H1 (cell line): ENCODE data around the gene RMRP. TPM values are rescaled to one million over a fixed set of nuclear protein-coding genes. Genes with fewer than 3 reads are reported as not detected.

Experiments used
- CTCF ChIA-PET: fragments of 300-600 bp; sonication (Branson Sonifier 250); formaldehyde crosslinking; loops from one replicate; lab custom pipeline; 2021; ENCODE audit not compliant: partially characterized antibody; lab: Charles Lee
- POLR2A ChIA-PET: fragments of 300-600 bp; sonication (Branson Sonifier 250); formaldehyde crosslinking; loops from one replicate; lab custom pipeline; 2021; ENCODE audit warnings: inconsistent platforms; ENCODE audit not compliant: partially characterized antibody; lab: Charles Lee
- DNase-seq, 2 experiments: peaks; one replicate each; pipeline versions ENCODE4 v3.0.0 to v3.0.0-alpha.2; 2010 to 2022; ENCODE audit warnings: low spot score in 2 of 2, low read depth in 1 of 2, mixed read lengths in 1 of 2
- FAIRE-seq: peaks from 2 replicates; lab custom pipeline; 2011; peaks lifted over from hg19 to GRCh38; lab: Jason Lieb, UNC
- H2AFZ ChIP-seq: 2 replicates; pipeline ENCODE4 v1.8.1; 2012; ENCODE audit warnings: low read length, inconsistent platforms
- H2AK5ac ChIP-seq: 2 replicates; pipeline ENCODE4 v1.6.1; 2013; ENCODE audit warnings: low read depth, low read length
- H2BK120ac ChIP-seq: replicated peaks from 2 replicates; pipeline ENCODE3; 2013; ENCODE audit warnings: low read depth, low read length, inconsistent platforms
- H2BK12ac ChIP-seq: 2 replicates; pipeline ENCODE4 v1.6.1; 2013; ENCODE audit warnings: low read depth, low read length
- H2BK15ac ChIP-seq: 2 replicates; pipeline ENCODE4 v1.6.1; 2013; ENCODE audit warnings: low read length
- H2BK20ac ChIP-seq: 2 replicates; pipeline ENCODE4 v1.6.1; 2013; ENCODE audit warnings: low read length
- H2BK5ac ChIP-seq: 2 replicates; pipeline ENCODE4 v1.6.1; 2013; ENCODE audit warnings: low read depth, low read length
- H3K14ac ChIP-seq: 2 replicates; pipeline ENCODE4 v1.6.1; 2013; ENCODE audit warnings: inconsistent platforms; ENCODE audit not compliant: insufficient read length
- H3K18ac ChIP-seq: 2 replicates; pipeline ENCODE4 v1.6.1; 2013; ENCODE audit warnings: low read length; ENCODE audit errors: extremely low read depth
- H3K23ac ChIP-seq: 2 replicates; pipeline ENCODE4 v1.6.1; 2013; ENCODE audit warnings: inconsistent platforms; ENCODE audit not compliant: insufficient read length
- H3K23me2 ChIP-seq: 2 replicates; pipeline ENCODE4 v1.6.1; 2013; ENCODE audit warnings: low read depth, low read length
- H3K27ac ChIP-seq: 2 replicates; pipeline ENCODE4 v1.6.1; 2011; ENCODE audit warnings: low read depth, low read length, inconsistent platforms
- H3K27me3 ChIP-seq, 4 experiments: replicated peaks in 1 of 4; 1 replicate in 1 of 4; 2 replicates in 3 of 4; pipeline versions ENCODE4 v1.6.1 to v1.8.1; 2011 to 2013; ENCODE audit warnings: low read length in 3 of 4, mild to moderate bottlenecking in 3 of 4, inconsistent platforms in 2 of 4, mixed read lengths in 2 of 4, moderate library complexity in 1 of 4; ENCODE audit not compliant: control insufficient read depth in 3 of 4, insufficient read depth in 3 of 4; ENCODE audit errors: extremely low read depth in 1 of 4
- H3K36me3 ChIP-seq, 4 experiments: 2 replicates each; pipeline versions ENCODE4 v1.6.1 to v1.8.1; 2011 to 2013; ENCODE audit warnings: mild to moderate bottlenecking in 4 of 4, low read length in 3 of 4, moderate library complexity in 2 of 4, control low read depth in 1 of 4, inconsistent platforms in 1 of 4; ENCODE audit not compliant: insufficient read depth in 4 of 4, control insufficient read depth in 2 of 4
- H3K4ac ChIP-seq: replicated peaks from 2 replicates; pipeline ENCODE3; 2013; ENCODE audit warnings: low read length, low read depth, mixed read lengths, inconsistent platforms; ENCODE audit not compliant: insufficient read length
- H3K4me1 ChIP-seq, 4 experiments: replicated peaks in 1 of 4; 1 replicate in 1 of 4; 2 replicates in 3 of 4; pipeline versions ENCODE4 v1.6.1 to v1.8.1; 2011 to 2013; ENCODE audit warnings: low read length in 3 of 4, inconsistent platforms in 2 of 4, mixed read lengths in 1 of 4; ENCODE audit not compliant: insufficient read depth in 4 of 4, control insufficient read depth in 3 of 4
- H3K4me2 ChIP-seq, 2 experiments: 2 replicates each; pipeline versions ENCODE4 v1.6.1 to v1.8.1; 2011 to 2013; ENCODE audit warnings: low read depth in 2 of 2, low read length in 2 of 2, control low read depth in 1 of 2, inconsistent platforms in 1 of 2, mild to moderate bottlenecking in 1 of 2; ENCODE audit not compliant: insufficient read depth in 1 of 2
- H3K4me3 ChIP-seq, 4 experiments: fragments of 200-600, 300-600 bp in 1 of 4; sonication (generic), shearing (Covaris generic), sonication (Bioruptor Twin) in 1 of 4; 2 replicates each; pipeline versions ENCODE4 v1.5.1 to v1.8.1; 2011 to 2016; ENCODE audit warnings: low read length in 4 of 4, low read depth in 3 of 4, control low read depth in 2 of 4, inconsistent platforms in 2 of 4, mild to moderate bottlenecking in 2 of 4, mixed read lengths in 1 of 4, moderate library complexity in 1 of 4; ENCODE audit not compliant: insufficient read depth in 2 of 4; ENCODE audit errors: extremely low read depth in 1 of 4
- H3K56ac ChIP-seq: replicated peaks from 2 replicates; pipeline ENCODE3; 2013; ENCODE audit warnings: low read depth, mild to moderate bottlenecking, mixed read lengths, low read length, inconsistent platforms; ENCODE audit not compliant: insufficient read length
- H3K79me1 ChIP-seq: 2 replicates; pipeline ENCODE4 v1.6.1; 2013; ENCODE audit warnings: low read depth, low read length, control low read depth
- H3K79me2 ChIP-seq, 2 experiments: 2 replicates each; pipeline versions ENCODE4 v1.6.1 to v1.8.1; 2012 to 2013; ENCODE audit warnings: low read length in 2 of 2, mild to moderate bottlenecking in 2 of 2, inconsistent platforms in 1 of 2; ENCODE audit not compliant: insufficient read depth in 2 of 2, control insufficient read depth in 1 of 2
- H3K9ac ChIP-seq, 4 experiments: replicated peaks in 1 of 4; 1 replicate in 1 of 4; 2 replicates in 3 of 4; pipeline versions ENCODE4 v1.6.1 to v1.8.1; 2011 to 2013; ENCODE audit warnings: low read depth in 3 of 4, low read length in 3 of 4, control low read depth in 2 of 4, mild to moderate bottlenecking in 2 of 4, moderate library complexity in 2 of 4, inconsistent platforms in 1 of 4; ENCODE audit errors: extremely low read depth in 1 of 4
- H3K9me3 ChIP-seq, 2 experiments: 2 replicates each; pipeline versions ENCODE4 v1.6.1 to v1.8.1; 2012 to 2013; ENCODE audit warnings: mild to moderate bottlenecking in 2 of 2, moderate library complexity in 2 of 2, control low read depth in 1 of 2, inconsistent platforms in 1 of 2, low read depth in 1 of 2, low read length in 1 of 2, mixed read lengths in 1 of 2; ENCODE audit not compliant: insufficient read depth in 2 of 2
- H4K20me1 ChIP-seq, 2 experiments: replicated peaks in 1 of 2; 2 replicates each; pipeline versions ENCODE3 to v1.8.1; 2011 to 2013; ENCODE audit warnings: inconsistent platforms in 2 of 2, low read length in 2 of 2, mild to moderate bottlenecking in 1 of 2; ENCODE audit not compliant: insufficient read depth in 2 of 2, control insufficient read depth in 1 of 2
- H4K5ac ChIP-seq: 2 replicates; pipeline ENCODE4 v1.6.1; 2013; ENCODE audit warnings: low read length, low read depth, mixed read lengths, inconsistent platforms; ENCODE audit not compliant: insufficient read length
- H4K8ac ChIP-seq: 2 replicates; pipeline ENCODE4 v1.8.0; 2013; ENCODE audit warnings: mild to moderate bottlenecking, moderate library complexity, low read length, inconsistent platforms; ENCODE audit not compliant: insufficient read depth; ENCODE audit errors: extremely low read depth
- H4K91ac ChIP-seq: replicated peaks from 2 replicates; pipeline ENCODE3; 2013; ENCODE audit warnings: low read length, mixed read lengths, inconsistent platforms; ENCODE audit not compliant: insufficient read length
- GTF2F1 ChIP-seq: IDR thresholded peaks from 2 replicates; pipeline ENCODE4 v1.6.1; 2012; ENCODE audit warnings: low read depth, low read length, improper control_type of control experiment, borderline replicate concordance
- JUN ChIP-seq: IDR thresholded peaks from 2 replicates; pipeline ENCODE4 v1.6.1; 2011; ENCODE audit warnings: low read depth, mild to moderate bottlenecking, improper control_type of control experiment, low read length
- MAX ChIP-seq: IDR thresholded peaks from 2 replicates; pipeline ENCODE4 v1.6.1; 2012; ENCODE audit warnings: inconsistent platforms
- TAF1 ChIP-seq: IDR thresholded peaks from 2 replicates; pipeline ENCODE4 v1.6.1; 2011; ENCODE audit warnings: mild to moderate bottlenecking, low read depth, low read length
- WGBS, 2 experiments: shearing (Covaris generic) in 1 of 2; methylation state at CpG; one replicate each; pipeline versions ENCODE4 v1.1.6 to v1.1.7; 2013 to 2015; ENCODE audit warnings: low lambda C conversion rate in 2 of 2, mixed read lengths in 2 of 2, inconsistent platforms in 1 of 2, low coverage in 1 of 2, missing lambda C conversion rate in 1 of 2; ENCODE audit not compliant: insufficient replicate concordance in 2 of 2, insufficient coverage in 1 of 2, insufficient read length in 1 of 2; ENCODE audit errors: extremely low coverage in 1 of 2, missing lambda C conversion rate in 1 of 2; 5-methylcytosine and 5-hydroxymethylcytosine counted together
- polyA plus RNA-seq, 7 experiments: library from polyadenylated mRNA; depleted of rRNA in 3 of 7; stranded (reverse) in 5 of 7; unstranded in 2 of 7; fragments of >200 nt in 5 of 7; fragments of 200-250 nt in 2 of 7; gene quantifications; 1 replicate in 5 of 7; 2 replicates in 1 of 7; 4 replicates in 1 of 7; pipeline versions ENCODE4 v1.2.1 to v1.2.3, GENCODE V29; 2011 to 2013; ENCODE audit warnings: missing spikeins in 2 of 7, mixed read lengths in 2 of 7
- total RNA-seq: library from RNA; stranded (reverse); fragmentation: NEBNext Ultra II Directional; extraction: Animal tissue kit (Norgen Biotek cat#: 25700); gene quantifications from 2 replicates; pipeline ENCODE4 v1.2.1, GENCODE V29; 2021

Gene RMRP
- total and polyA plus RNA-seq, 2 of the 8 experiments (the other 6 are each of a cell fraction or from before 2014, with no cell fraction given), result 169 to 14,987 TPM

- H2BK20ac ChIP-seq, result no peak overlapping the region
- H3K4me3 ChIP-seq, result no peak overlapping the region
- no peak overlapping the region for H3K23ac ChIP-seq
- H3K18ac ChIP-seq, result no peak overlapping the region
- POLR2A ChIA-PET, result no interaction called here
- no peak overlapping the region for H2BK15ac ChIP-seq
- no peak overlapping the region for H2BK120ac ChIP-seq
- H3K79me1 ChIP-seq, result no peaks in the 10 kb centered on the region
- FAIRE-seq (no peak), DNase-seq (no peak)
- no peak overlapping the region for H4K91ac ChIP-seq
- no peak overlapping the region for H3K14ac ChIP-seq
- H3K23me2 ChIP-seq, result no peaks in the 10 kb centered on the region
- no peaks in the 10 kb centered on the region for H3K4me1 ChIP-seq
- H2BK5ac ChIP-seq, result no peak overlapping the region
- H3K4ac ChIP-seq, result no peak overlapping the region
- WGBS, 2 experiments, result 100% methylated on average over 2 of the region's 2 CpGs; no CpG with 5 or more reads in 1 of the 2 experiments
- TF ChIP-seq JUN (no peak), TAF1 (no peak), MAX (no peak), GTF2F1 (no peak)
- H3K56ac ChIP-seq, result no peak overlapping the region
- no peak overlapping the region for H4K8ac ChIP-seq
- H4K5ac ChIP-seq, result no peak overlapping the region
- H2AFZ ChIP-seq, result no peak overlapping the region
- H3K27ac ChIP-seq, result no peak overlapping the region
- no peaks in the 10 kb centered on the region for H3K27me3 ChIP-seq
- H3K4me2 ChIP-seq, result no peak overlapping the region
- H2AK5ac ChIP-seq, result no peak overlapping the region
- H2BK12ac ChIP-seq, result no peak overlapping the region
- H3K9ac ChIP-seq, result no peak overlapping the region
- no peaks in the 10 kb centered on the region for H3K36me3 ChIP-seq
- no peaks in the 10 kb centered on the region for H4K20me1 ChIP-seq
- CTCF ChIA-PET, result interaction anchor here (1.4 to 2.6 kb wide), 6 partner anchors 11 to 29 kb away, joined by 4 to 13 read pairs (median 6); no protein-coding TSS in a partner anchor
- no peaks in the 10 kb centered on the region for H3K79me2 ChIP-seq
- H3K9me3 ChIP-seq, result no peaks in the 10 kb centered on the region
Observed at GRCh38 chr9:35627575-35627974, 30.2 kb downstream of the RMRP start.
